IMR-90 (cell line): ENCODE data around the gene MRPL54.

Experiments used
- CEBPB ChIP-seq: IDR thresholded peaks from 2 replicates; pipeline ENCODE4 v1.6.1; 2012; ENCODE audit warnings: low read depth, low read length, improper control_type of control experiment
- CHD1 ChIP-seq: IDR thresholded peaks from 2 replicates; pipeline ENCODE4 v1.6.1; 2012; ENCODE audit warnings: low read depth, low read length, improper control_type of control experiment
- CTCF ChIP-seq: conservative IDR thresholded peaks from 2 replicates; pipeline ENCODE4 v1.5.1; 2012; ENCODE audit warnings: mild to moderate bottlenecking, low read depth, low read length, improper control_type of control experiment
- MAFK ChIP-seq: IDR thresholded peaks from 2 replicates; pipeline ENCODE4 v1.6.1; 2012; ENCODE audit warnings: low read depth, low read length, improper control_type of control experiment
- MXI1 ChIP-seq: IDR thresholded peaks from 2 replicates; pipeline ENCODE4 v1.6.1; 2012; ENCODE audit warnings: low read depth, mild to moderate bottlenecking, low read length, moderate library complexity, borderline replicate concordance
- NFE2L2 ChIP-seq: fragments of 150-350 bp; IDR thresholded peaks from 2 replicates; pipeline ENCODE4 v1.6.1; 2016; ENCODE audit warnings: low read depth, mild to moderate bottlenecking, low read length
- POLR2A ChIP-seq: IDR thresholded peaks from 2 replicates; pipeline ENCODE4 v1.6.1; 2012; ENCODE audit warnings: mild to moderate bottlenecking, low read depth, low read length
- RAD21 ChIP-seq: IDR thresholded peaks from 2 replicates; pipeline ENCODE4 v1.6.1; 2012; ENCODE audit warnings: low read length, improper control_type of control experiment
- RCOR1 ChIP-seq: IDR thresholded peaks from 2 replicates; pipeline ENCODE4 v1.6.1; 2012; ENCODE audit warnings: mild to moderate bottlenecking, low read length, improper control_type of control experiment; ENCODE audit not compliant: insufficient replicate concordance
- RFX5 ChIP-seq: IDR thresholded peaks from 2 replicates; pipeline ENCODE4 v1.8.0; 2012; ENCODE audit warnings: low read depth, mild to moderate bottlenecking, low read length, moderate library complexity
- USF2 ChIP-seq: fragments of 150-350 bp; IDR thresholded peaks from 2 replicates; pipeline ENCODE4 v1.6.1; 2017; ENCODE audit warnings: mild to moderate bottlenecking, antibody characterized with exemption, low read length, low read depth

- no peak for TF ChIP-seq USF2
- TF ChIP-seq CTCF, result no peak
- TF ChIP-seq RAD21, result no peak
- TF ChIP-seq RFX5, result no peak
- TF ChIP-seq POLR2A, result no peak
- no peak for TF ChIP-seq MXI1
- TF ChIP-seq CEBPB, result no peak
- no peak for TF ChIP-seq CHD1
- no peak for TF ChIP-seq MAFK
- no peak for TF ChIP-seq RCOR1
- no peak for TF ChIP-seq NFE2L2
Measured at GRCh38 chr19:3775374-3775711, 12.9 kb downstream of the MRPL54 start.
